Memory B cell (primary cell): ENCODE data around the gene IFITM10.
A peak's percentile ranks its signal among the peaks of the same experiment; 100 is the strongest.

Source experiments
- ATAC-seq: fragments of 150-1000 bp; cut with Tn5 transposase; 2 replicates; pipeline ENCODE4 v1.10.0; 2021; ENCODE audit warnings: low read depth, mild to moderate bottlenecking, moderate library complexity
- DNase-seq, 2 donors: peaks; one replicate each; pipeline ENCODE4 v3.0.0; 2022; ENCODE audit warnings: low spot score in 2 of 2
- H3K27ac Mint-ChIP-seq: one replicate; pipeline ENCODE4 v1.8.0; 2022; ENCODE audit warnings: mild to moderate bottlenecking, moderate library complexity, mixed read lengths
- H3K27me3 Mint-ChIP-seq: one replicate; pipeline ENCODE4 v1.8.0; 2022; ENCODE audit warnings: mixed read lengths
- H3K36me3 Mint-ChIP-seq: one replicate; pipeline ENCODE4 v1.8.0; 2022; ENCODE audit warnings: mild to moderate bottlenecking, mixed read lengths
- H3K4me1 Mint-ChIP-seq: one replicate; pipeline ENCODE4 v1.8.0; 2022; ENCODE audit warnings: mixed read lengths
- H3K4me3 Mint-ChIP-seq: one replicate; pipeline ENCODE4 v1.8.0; 2022; ENCODE audit warnings: mild to moderate bottlenecking, moderate library complexity, mixed read lengths
- H3K9me3 Mint-ChIP-seq: one replicate; pipeline ENCODE4 v1.8.0; 2022; ENCODE audit warnings: mixed read lengths

Gene IFITM10

GRCh38 chr11:1750481-1750839 is at the start of gene IFITM10:
Gene IFITM10, minus strand, starts transcription at chr11:1750595. Its CDS starts 153 bp downstream, at chr11:1750442.
- peak within 1 kb of the TSS; percentile 19 for H3K27ac Mint-ChIP-seq

DNA sequence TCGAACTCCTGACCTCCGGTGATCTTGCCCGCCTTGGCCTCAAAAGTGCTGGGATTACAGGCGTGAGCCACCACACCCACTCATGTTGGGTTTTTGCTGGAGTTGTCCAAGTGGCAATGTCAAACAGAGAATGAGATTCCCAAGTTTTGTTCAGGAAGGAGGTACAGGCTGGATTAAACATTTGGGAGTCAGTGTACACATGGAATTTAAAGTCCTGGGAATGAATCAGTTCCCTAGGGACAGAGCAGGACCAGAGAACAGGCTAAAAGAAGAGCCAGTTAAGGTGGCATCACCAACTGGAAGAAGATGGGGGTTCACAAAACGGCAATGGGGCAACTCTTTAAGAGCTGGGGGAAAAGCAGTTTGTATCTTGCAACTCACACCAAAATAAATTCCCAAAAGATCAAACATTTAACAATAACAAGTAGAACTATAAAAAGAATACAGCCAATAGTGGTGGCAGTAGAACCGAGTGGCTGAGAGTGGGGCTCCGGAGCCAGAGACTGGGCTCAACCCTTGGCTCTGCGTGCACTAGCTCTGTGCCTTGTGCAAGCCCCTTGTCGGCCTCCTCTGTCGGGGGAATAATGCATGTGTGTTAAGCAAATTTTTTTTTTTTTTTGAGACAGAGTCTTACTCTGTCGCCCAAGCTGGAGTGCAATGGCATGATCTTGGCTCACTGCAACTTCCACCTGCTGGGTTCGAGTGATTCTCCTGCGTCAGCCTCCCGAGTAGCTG is 47.2 kb upstream of the IFITM10 start:
- H3K36me3 Mint-ChIP-seq, result peaks cover 1% of the 10 kb centered on the region
- ATAC-seq (no peak), DNase-seq (no peak)
- no peaks in the 10 kb centered on the region for H3K9me3 Mint-ChIP-seq
- H3K27ac Mint-ChIP-seq, result no peak overlapping the region
- H3K4me1 Mint-ChIP-seq, result peaks cover 3% of the 10 kb centered on the region
- peaks cover 27% of the 10 kb centered on the region for H3K27me3 Mint-ChIP-seq
- no peak overlapping the region for H3K4me3 Mint-ChIP-seq

More at GRCh38 chr11:1750481-1750839, at the start of gene IFITM10:
- Mint-ChIP-seq H3K9me3 (peaks cover 2% of the 10 kb centered on the region), H3K4me1 (peaks cover 19% of the 10 kb centered on the region), H3K4me3 (peak within 1 kb of the TSS; percentile 63), H3K27me3 (peaks cover 13% of the 10 kb centered on the region), H3K36me3 (peaks cover 11% of the 10 kb centered on the region)
- ATAC-seq (no peak), DNase-seq (no peak)

DNA sequence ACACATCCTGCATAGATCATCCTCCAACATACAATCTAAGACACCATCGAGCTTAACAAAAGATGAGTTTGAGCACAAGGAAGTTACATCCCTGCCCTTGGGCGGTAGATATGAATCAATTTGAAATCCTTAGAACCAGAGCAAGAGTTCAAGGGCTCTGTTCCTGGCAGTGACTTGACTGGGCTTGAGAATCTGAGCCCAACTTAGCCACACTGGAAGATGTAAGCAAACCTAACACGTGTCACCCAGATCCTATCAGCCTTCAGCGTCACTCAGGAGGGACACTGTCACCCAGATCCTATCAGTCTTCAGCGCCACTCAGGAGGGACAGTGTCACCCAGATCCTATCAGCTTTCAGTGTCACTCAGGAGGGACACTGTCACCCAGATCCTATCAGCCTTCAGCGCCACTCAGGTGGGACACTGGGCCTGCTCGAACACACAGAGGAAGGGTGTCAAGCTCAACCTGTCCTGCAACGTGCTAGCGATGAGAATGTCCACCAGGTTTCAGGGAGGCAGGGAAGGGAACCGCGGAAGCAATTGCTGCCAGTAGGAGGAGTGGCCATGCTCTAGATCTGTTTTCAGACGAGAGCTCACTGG is 46.1 kb upstream of the IFITM10 start:
- H3K9me3 Mint-ChIP-seq, result no peaks in the 10 kb centered on the region
- H3K27ac Mint-ChIP-seq, result no peak overlapping the region
- H3K36me3 Mint-ChIP-seq, result peaks cover 1% of the 10 kb centered on the region
- peaks cover 3% of the 10 kb centered on the region for H3K4me1 Mint-ChIP-seq
- peaks cover 27% of the 10 kb centered on the region for H3K27me3 Mint-ChIP-seq
- DNase-seq, result no peak
- H3K4me3 Mint-ChIP-seq, result no peak overlapping the region
- ATAC-seq, result no peak

- H3K4me1 Mint-ChIP-seq, result peaks cover 3% of the 10 kb centered on the region
- peaks cover 1% of the 10 kb centered on the region for H3K36me3 Mint-ChIP-seq
- H3K4me3 Mint-ChIP-seq, result no peak overlapping the region
- peaks cover 16% of the 10 kb centered on the region for H3K27me3 Mint-ChIP-seq
- no peak overlapping the region for H3K27ac Mint-ChIP-seq
- H3K9me3 Mint-ChIP-seq, result no peaks in the 10 kb centered on the region
- ATAC-seq (no peak), DNase-seq (no peak)
Observed at GRCh38 chr11:1793081-1793480, 42.7 kb upstream of the IFITM10 start.

GRCh38 chr11:1792461-1792860 is 42.1 kb upstream of the IFITM10 start:
- ATAC-seq, result no peak
- no peak overlapping the region for H3K4me3 Mint-ChIP-seq
- no peaks in the 10 kb centered on the region for H3K9me3 Mint-ChIP-seq
- H3K36me3 Mint-ChIP-seq, result peaks cover 1% of the 10 kb centered on the region
- H3K27ac Mint-ChIP-seq, result no peak overlapping the region
- H3K4me1 Mint-ChIP-seq, result peaks cover 3% of the 10 kb centered on the region
- H3K27me3 Mint-ChIP-seq, result peaks cover 16% of the 10 kb centered on the region
- no peak for DNase-seq

- Mint-ChIP-seq H3K27me3 (peaks cover 15% of the 10 kb centered on the region), H3K27ac (no peak overlapping the region), H3K4me3 (no peak overlapping the region)
Observed at GRCh38 chr11:1791912-1792311, 41.5 kb upstream of the IFITM10 start.

DNA sequence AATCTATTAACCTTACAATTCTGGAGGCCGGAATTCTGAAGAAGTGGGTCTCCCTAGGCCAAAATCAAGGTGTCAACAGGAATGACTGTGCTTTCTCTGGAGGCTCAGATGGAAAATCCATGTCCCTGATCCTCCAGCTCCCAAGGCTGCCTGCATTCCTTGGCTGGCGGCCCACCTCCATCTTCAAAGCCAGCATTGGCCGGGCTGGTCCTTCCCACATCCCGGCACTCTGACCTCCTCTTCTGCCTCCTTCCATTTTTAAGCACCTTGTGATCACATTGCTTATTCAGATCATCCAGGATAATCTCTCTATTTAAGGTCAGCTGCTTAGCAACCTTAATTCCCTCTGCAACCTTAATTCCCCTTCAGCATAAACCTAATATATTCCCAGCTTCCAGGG is 36.1 kb upstream of the IFITM10 start:
- no peaks in the 10 kb centered on the region for H3K9me3 Mint-ChIP-seq
- no peaks in the 10 kb centered on the region for H3K36me3 Mint-ChIP-seq
- peaks cover 3% of the 10 kb centered on the region for H3K27me3 Mint-ChIP-seq
- no peak overlapping the region for H3K4me3 Mint-ChIP-seq
- DNase-seq (no peak), ATAC-seq (no peak)
- H3K27ac Mint-ChIP-seq, result no peak overlapping the region
- H3K4me1 Mint-ChIP-seq, result peaks cover 8% of the 10 kb centered on the region

More at GRCh38 chr11:1791912-1792311, 41.5 kb upstream of the IFITM10 start:
- DNase-seq, result no peak
- Mint-ChIP-seq H3K4me1 (peaks cover 3% of the 10 kb centered on the region), H3K9me3 (no peaks in the 10 kb centered on the region), H3K36me3 (peaks cover 1% of the 10 kb centered on the region)
- ATAC-seq, result no peak

DNA sequence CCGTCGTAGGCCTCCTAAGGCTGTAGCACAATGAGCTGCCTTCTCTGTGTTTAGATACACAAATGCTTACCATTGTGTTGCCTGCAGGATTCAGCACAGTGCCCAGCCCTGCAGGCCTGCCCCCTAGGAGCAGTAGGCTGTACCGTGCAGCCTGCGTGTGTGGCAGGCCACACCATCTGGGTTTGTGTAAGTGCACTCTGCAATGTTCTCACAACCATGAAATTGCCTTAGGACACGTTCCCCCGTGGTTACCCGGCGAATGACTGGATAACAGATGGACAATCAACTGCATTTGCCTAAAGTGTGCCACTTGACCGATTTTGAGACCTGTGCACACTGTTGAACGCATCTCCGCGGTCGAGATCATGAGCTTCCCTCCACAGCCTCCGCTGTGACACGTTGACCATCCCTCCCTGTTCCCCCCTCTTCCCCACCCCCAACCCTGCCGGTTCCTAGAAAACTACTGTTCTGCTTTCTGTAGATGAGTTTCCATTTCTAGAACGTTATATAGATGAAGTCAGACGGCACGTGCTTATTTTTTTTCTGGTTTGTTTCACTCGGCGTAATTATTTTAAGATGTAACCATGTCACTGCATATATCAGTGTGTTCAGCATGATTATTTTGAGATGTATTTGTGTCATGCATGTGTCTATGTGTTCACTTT is 35.5 kb upstream of the IFITM10 start:
- DNase-seq (no peak), ATAC-seq (no peak)
- Mint-ChIP-seq H3K9me3 (no peaks in the 10 kb centered on the region), H3K4me3 (no peak overlapping the region), H3K36me3 (no peaks in the 10 kb centered on the region), H3K27me3 (peaks cover 3% of the 10 kb centered on the region), H3K4me1 (peaks cover 14% of the 10 kb centered on the region), H3K27ac (no peak overlapping the region)

DNA sequence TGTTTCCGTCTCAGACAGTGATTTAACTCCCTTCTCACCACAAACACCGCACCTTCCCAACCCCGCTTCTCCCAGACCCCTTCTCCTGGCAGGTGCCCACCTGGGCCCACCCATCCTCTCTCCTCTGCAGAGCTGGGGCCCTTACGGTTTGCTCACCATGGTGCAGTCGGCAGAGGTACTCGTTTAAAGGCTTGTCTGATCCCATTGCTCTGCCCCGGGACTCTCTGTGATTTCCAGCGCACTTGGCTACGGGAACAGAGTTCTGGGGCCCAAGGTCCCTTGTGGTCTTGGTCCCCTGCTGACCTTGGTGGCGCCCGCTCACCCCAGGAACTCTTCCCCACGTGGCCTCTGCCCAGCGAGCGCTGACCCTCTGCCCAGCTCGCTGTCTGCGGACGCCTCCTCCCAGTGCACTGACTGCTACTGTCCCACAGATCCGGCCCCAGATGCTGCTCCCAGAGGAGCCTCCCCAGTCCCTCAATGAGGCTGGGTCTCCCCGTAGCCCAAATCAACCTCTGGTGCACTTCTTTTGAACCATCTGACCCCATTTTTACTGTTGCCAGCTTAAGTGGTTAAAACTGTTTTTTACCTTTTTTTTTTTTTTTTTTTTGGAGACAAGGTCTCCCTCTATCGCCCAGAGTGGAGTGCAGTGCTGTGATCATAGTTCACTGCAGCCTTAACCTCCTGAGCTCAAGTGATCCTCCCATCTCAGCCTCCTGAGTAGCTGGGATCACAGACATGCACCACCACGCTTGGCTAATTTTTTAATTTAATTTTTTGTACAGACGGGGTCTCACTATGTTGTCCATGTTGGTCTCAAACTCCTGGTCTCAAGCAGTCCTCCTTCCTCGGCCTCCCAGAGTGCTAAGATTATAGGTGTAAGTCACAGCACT is 34.6 kb upstream of the IFITM10 start:
- no peaks in the 10 kb centered on the region for H3K36me3 Mint-ChIP-seq
- peaks cover 23% of the 10 kb centered on the region for H3K4me1 Mint-ChIP-seq
- H3K9me3 Mint-ChIP-seq, result no peaks in the 10 kb centered on the region
- H3K4me3 Mint-ChIP-seq, result no peak overlapping the region
- peaks cover 3% of the 10 kb centered on the region for H3K27me3 Mint-ChIP-seq
- H3K27ac Mint-ChIP-seq, result no peak overlapping the region
- ATAC-seq, result no peak
- no peak for DNase-seq

GRCh38 chr11:1783725-1784529 is 33.5 kb upstream of the IFITM10 start:
- Mint-ChIP-seq H3K27ac (no peak overlapping the region), H3K4me1 (peaks cover 26% of the 10 kb centered on the region), H3K36me3 (no peaks in the 10 kb centered on the region), H3K9me3 (no peaks in the 10 kb centered on the region), H3K27me3 (peaks cover 3% of the 10 kb centered on the region), H3K4me3 (no peak overlapping the region)
- ATAC-seq (no peak), DNase-seq (no peak)

DNA sequence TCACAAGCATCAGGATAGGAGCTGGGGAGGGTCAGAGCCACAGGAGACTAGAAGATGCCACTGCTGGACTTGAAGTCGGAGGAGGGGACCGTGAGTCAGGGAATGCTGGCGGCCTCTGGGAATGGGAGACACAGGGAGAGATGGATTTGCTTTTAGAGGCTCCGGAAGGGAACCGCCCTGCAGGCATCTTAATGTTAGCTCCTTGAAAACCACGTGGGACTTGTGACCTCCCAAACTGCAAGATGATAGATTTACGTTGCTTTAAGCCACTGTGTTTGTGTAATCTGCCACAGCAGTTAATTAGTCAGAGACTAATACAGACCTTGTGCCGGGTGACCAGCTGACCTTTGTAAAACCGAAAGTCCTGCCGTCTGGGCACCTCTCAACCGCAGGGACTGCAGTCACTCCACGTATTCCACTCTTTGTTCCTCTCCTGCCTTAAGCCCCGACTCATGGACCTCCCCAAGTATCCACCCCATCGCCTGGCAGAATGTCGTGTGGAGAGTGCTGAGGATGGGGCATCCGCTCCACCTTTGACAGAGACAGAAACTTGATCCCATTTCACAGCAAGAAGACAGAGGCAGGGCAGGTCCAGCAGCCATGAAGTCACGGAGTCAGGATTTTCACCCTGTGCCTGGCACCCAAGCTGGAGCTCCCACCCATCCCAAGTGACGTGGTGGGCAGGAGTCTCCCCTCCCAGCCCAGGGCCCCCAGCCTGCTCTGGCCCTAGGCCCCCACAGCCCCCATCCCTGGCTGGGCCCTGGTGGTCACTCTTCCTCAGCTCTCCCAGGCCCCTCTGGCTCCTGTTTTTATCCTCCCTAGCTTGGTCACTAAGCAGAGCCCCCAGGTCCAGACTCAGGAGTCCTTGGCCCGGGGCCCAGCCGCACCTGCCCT is 32.7 kb upstream of the IFITM10 start:
- H3K27ac Mint-ChIP-seq, result no peak overlapping the region
- DNase-seq, result no peak
- no peaks in the 10 kb centered on the region for H3K9me3 Mint-ChIP-seq
- no peaks in the 10 kb centered on the region for H3K36me3 Mint-ChIP-seq
- H3K4me1 Mint-ChIP-seq, result peaks cover 26% of the 10 kb centered on the region
- ATAC-seq, result no peak
- H3K4me3 Mint-ChIP-seq, result no peak overlapping the region
- peaks cover 3% of the 10 kb centered on the region for H3K27me3 Mint-ChIP-seq

DNA sequence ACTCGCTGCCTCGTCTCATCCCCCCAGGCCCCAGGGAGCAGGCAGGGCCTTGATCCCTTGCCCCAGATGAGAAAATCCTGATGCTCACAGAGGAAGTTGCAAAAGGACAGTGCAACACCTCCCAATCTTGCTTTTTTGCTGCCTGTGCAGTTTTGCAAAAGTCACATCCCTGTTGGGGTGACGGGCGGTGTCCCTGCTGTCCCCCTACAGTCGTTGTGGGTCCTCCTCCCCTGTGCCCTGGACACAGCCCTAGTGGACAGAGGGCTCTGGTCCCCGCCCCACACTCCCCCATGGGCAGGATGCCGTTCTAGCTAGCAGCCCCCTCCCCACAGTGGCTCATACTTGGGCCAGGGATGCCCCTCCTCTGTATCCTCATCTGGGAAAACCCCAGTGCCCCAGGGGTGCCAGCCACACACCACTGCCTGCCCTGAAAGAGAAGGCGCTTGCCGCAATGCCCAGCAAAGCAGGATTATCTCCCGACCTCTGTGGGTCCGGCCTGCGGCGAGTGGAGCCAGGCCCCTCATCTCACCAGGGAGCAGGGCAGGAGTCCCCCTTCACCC is 31.7 kb upstream of the IFITM10 start:
- no peaks in the 10 kb centered on the region for H3K36me3 Mint-ChIP-seq
- H3K27ac Mint-ChIP-seq, result no peak overlapping the region
- H3K9me3 Mint-ChIP-seq, result no peaks in the 10 kb centered on the region
- peaks cover 3% of the 10 kb centered on the region for H3K27me3 Mint-ChIP-seq
- no peak for DNase-seq
- H3K4me1 Mint-ChIP-seq, result peaks cover 26% of the 10 kb centered on the region
- H3K4me3 Mint-ChIP-seq, result no peak overlapping the region
- no peak for ATAC-seq
